GM12892 (cell line): ENCODE measurements around the gene AP3B2.
"Not testable (repeated sequence)": the region's sequence is repeated elsewhere in the genome, so short reads cannot be mapped to it uniquely, and the experiment has no call there.

Source experiments
- POLR2A ChIP-seq: IDR thresholded peaks from 2 replicates; pipeline ENCODE4 v1.6.1; 2011; ENCODE audit warnings: low read depth, low read length, control low read depth
- POLR2AphosphoS5 ChIP-seq: IDR thresholded peaks from 2 replicates; pipeline ENCODE4 v1.6.1; 2011; ENCODE audit warnings: low read depth, low read length, control low read depth
- TAF1 ChIP-seq: IDR thresholded peaks from 2 replicates; pipeline ENCODE4 v1.6.1; 2011; ENCODE audit warnings: low read depth, mild to moderate bottlenecking, control low read depth, low read length, borderline replicate concordance

DNA sequence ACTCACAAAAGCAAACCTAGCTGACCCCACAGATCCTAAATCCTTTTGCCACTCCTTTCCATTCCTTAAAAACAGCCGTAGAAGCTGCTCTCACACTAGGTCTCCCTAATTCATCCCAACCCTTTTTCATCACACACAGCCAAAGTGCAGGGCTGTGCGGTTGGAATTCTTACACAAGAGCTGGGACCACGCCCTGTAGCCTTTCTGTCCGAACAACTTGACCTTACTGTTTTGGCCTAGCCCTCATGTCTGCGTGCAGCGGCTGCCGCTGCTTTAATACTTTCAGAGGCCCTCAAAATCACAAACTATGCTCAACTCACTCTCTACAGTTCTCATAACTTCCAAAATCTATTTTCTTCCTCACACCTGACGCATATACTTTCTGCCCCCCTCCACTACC is 3.8 kb downstream of the AP3B2 start:
- not testable (repeated sequence) for TF ChIP-seq TAF1, POLR2A, POLR2AphosphoS5
